IMR-90 (cell line): Measurements from ENCODE around the gene APOBEC3F. TPM values are rescaled to one million over a fixed set of nuclear protein-coding genes. Genes with fewer than 3 reads are reported as not detected.

ENCODE experiments used
- ATAC-seq: fragments of 200-7000 bp; cut with Tn5 transposase; 2 replicates; pipeline ENCODE4 v1.9.1; 2020; ENCODE audit warnings: low read depth, mild to moderate bottlenecking, moderate library complexity
- BruUV-seq: library from RNA; stranded (reverse); fragments of 400-500 nt; replicated peaks from 2 replicates; lab custom pipeline; 2021; lab: Mats Ljungman, UMichigan
- CTCF ChIA-PET: fragments of 300-600 bp; formaldehyde crosslinking; extraction: SDS; loops from one replicate; lab custom pipeline; 2021; ENCODE audit warnings: antibody characterized with exemption; lab: Yijun Ruan, JAX
- POLR2A ChIA-PET: fragments of 300-600 bp; sonication (Branson Sonifier 250); formaldehyde crosslinking; loops from one replicate; lab custom pipeline; 2022; ENCODE audit warnings: antibody characterized with exemption; ENCODE audit not compliant: unreplicated experiment; lab: Charles Lee
- DNase-seq: peaks from one replicate; pipeline ENCODE4 v3.0.0; 2013
- H2AFZ ChIP-seq: replicated peaks from 2 replicates; pipeline ENCODE3; 2013; ENCODE audit warnings: low read length, mild to moderate bottlenecking; ENCODE audit not compliant: poor library complexity
- H2AK5ac ChIP-seq: 2 replicates; pipeline ENCODE4 v1.6.1; 2013; ENCODE audit warnings: low read depth, low read length, inconsistent platforms
- H2AK9ac ChIP-seq: replicated peaks from 2 replicates; pipeline ENCODE3; 2013; ENCODE audit warnings: mild to moderate bottlenecking, low read depth, low read length, moderate library complexity; ENCODE audit not compliant: poor library complexity
- H2BK120ac ChIP-seq: 2 replicates; pipeline ENCODE4 v1.6.1; 2013; ENCODE audit warnings: low read depth, low read length, inconsistent platforms
- H2BK15ac ChIP-seq: 3 replicates; pipeline ENCODE4 v1.6.1; 2013; ENCODE audit warnings: low read depth, low read length, inconsistent platforms
- H2BK20ac ChIP-seq: 2 replicates; pipeline ENCODE4 v1.6.1; 2013; ENCODE audit warnings: low read depth, mild to moderate bottlenecking, inconsistent platforms, low read length, moderate library complexity
- H2BK5ac ChIP-seq: 2 replicates; pipeline ENCODE4 v1.6.1; 2013; ENCODE audit warnings: mild to moderate bottlenecking, low read depth, low read length, inconsistent platforms; ENCODE audit not compliant: poor library complexity, severe bottlenecking
- H3K14ac ChIP-seq: replicated peaks from 2 replicates; pipeline ENCODE4 v1.6.1; 2013; ENCODE audit warnings: low read depth, low read length, inconsistent platforms
- H3K18ac ChIP-seq: 2 replicates; pipeline ENCODE4 v1.6.1; 2013; ENCODE audit warnings: low read depth, low read length, control low read depth
- H3K23ac ChIP-seq: 2 replicates; pipeline ENCODE4 v1.6.1; 2013; ENCODE audit warnings: low read depth, low read length, inconsistent platforms
- H3K27ac ChIP-seq: 2 replicates; pipeline ENCODE4 v1.5.1; 2013; ENCODE audit warnings: mild to moderate bottlenecking, control low read depth, low read length; ENCODE audit not compliant: insufficient read depth
- H3K27me3 ChIP-seq: 2 replicates; pipeline ENCODE4 v1.6.1; 2013; ENCODE audit warnings: low read length; ENCODE audit not compliant: control insufficient read depth, insufficient read depth
- H3K36me3 ChIP-seq: 2 replicates; pipeline ENCODE4 v1.6.1; 2013; ENCODE audit warnings: low read length, mixed read lengths; ENCODE audit not compliant: control insufficient read depth, insufficient read depth
- H3K4ac ChIP-seq: 2 replicates; pipeline ENCODE4 v1.6.1; 2013; ENCODE audit warnings: low read depth, low read length, inconsistent platforms
- H3K4me1 ChIP-seq: 2 replicates; pipeline ENCODE4 v1.6.1; 2013; ENCODE audit warnings: low read length, mixed read lengths; ENCODE audit not compliant: control insufficient read depth, insufficient read depth
- H3K4me2 ChIP-seq: 2 replicates; pipeline ENCODE4 v1.6.1; 2013; ENCODE audit warnings: low read depth, mild to moderate bottlenecking, control low read depth, low read length, moderate library complexity
- H3K4me3 ChIP-seq: 2 replicates; pipeline ENCODE4 v1.5.1; 2013; ENCODE audit warnings: low read depth, mild to moderate bottlenecking, control low read depth, low read length, moderate library complexity; ENCODE audit not compliant: insufficient read depth
- H3K56ac ChIP-seq: 2 replicates; pipeline ENCODE4 v1.6.1; 2013; ENCODE audit warnings: low read length, inconsistent platforms; ENCODE audit not compliant: insufficient read depth; ENCODE audit errors: extremely low read depth
- H3K79me1 ChIP-seq, 2 experiments: 2 replicates each; pipeline ENCODE4 v1.6.1; 2013; ENCODE audit warnings: low read length in 2 of 2, inconsistent platforms in 1 of 2, low read depth in 1 of 2
- H3K9ac ChIP-seq: 2 replicates; pipeline ENCODE4 v1.6.1; 2013; ENCODE audit warnings: low read depth, low read length, control low read depth
- H3K9me1 ChIP-seq: 2 replicates; pipeline ENCODE4 v1.6.1; 2013; ENCODE audit warnings: low read length, inconsistent platforms; ENCODE audit not compliant: insufficient read depth
- H3K9me3 ChIP-seq: 2 replicates; pipeline ENCODE4 v1.6.1; 2013; ENCODE audit warnings: low read length; ENCODE audit not compliant: control insufficient read depth, insufficient read depth
- H4K20me1 ChIP-seq: 2 replicates; pipeline ENCODE4 v1.6.1; 2013; ENCODE audit warnings: low read length, inconsistent platforms; ENCODE audit not compliant: insufficient read depth
- H4K5ac ChIP-seq: 2 replicates; pipeline ENCODE4 v1.6.1; 2013; ENCODE audit warnings: mild to moderate bottlenecking, low read depth, low read length, control low read depth
- H4K8ac ChIP-seq, 2 experiments: 2 replicates each; pipeline ENCODE4 v1.6.1; 2013; ENCODE audit warnings: low read depth in 2 of 2, low read length in 2 of 2, control low read depth in 1 of 2, inconsistent platforms in 1 of 2
- H4K91ac ChIP-seq: 2 replicates; pipeline ENCODE4 v1.6.1; 2013; ENCODE audit warnings: low read depth, low read length, inconsistent platforms; ENCODE audit not compliant: insufficient read depth
- BHLHE40 ChIP-seq: fragments of 150-350 bp; IDR thresholded peaks from 2 replicates; pipeline ENCODE4 v1.6.1; 2016; ENCODE audit warnings: mild to moderate bottlenecking, low read depth, low read length
- CEBPB ChIP-seq: IDR thresholded peaks from 2 replicates; pipeline ENCODE4 v1.6.1; 2012; ENCODE audit warnings: low read depth, low read length, improper control_type of control experiment
- CHD1 ChIP-seq: IDR thresholded peaks from 2 replicates; pipeline ENCODE4 v1.6.1; 2012; ENCODE audit warnings: low read depth, low read length, improper control_type of control experiment
- NFE2L2 ChIP-seq: fragments of 150-350 bp; IDR thresholded peaks from 2 replicates; pipeline ENCODE4 v1.6.1; 2016; ENCODE audit warnings: low read depth, mild to moderate bottlenecking, low read length
- RAD21 ChIP-seq: IDR thresholded peaks from 2 replicates; pipeline ENCODE4 v1.6.1; 2012; ENCODE audit warnings: low read length, improper control_type of control experiment
- WGBS, 2 experiments: methylation state at CpG; one replicate each; pipeline versions ENCODE4 v1.1.5 to v1.1.7; 2013; ENCODE audit warnings: missing lambda C conversion rate in 2 of 2; ENCODE audit not compliant: insufficient read length in 1 of 2; ENCODE audit errors: extremely low coverage in 2 of 2; 5-methylcytosine and 5-hydroxymethylcytosine counted together
- dilution Hi-C: fragments of 300-500 bp; cut with HindIII; formaldehyde crosslinking; loops from one replicate; pipeline ENCODE4 v1.14.3; 2018; ENCODE audit warnings: low sequenced_read_pairs; ENCODE audit not compliant: unreplicated experiment
- in situ Hi-C: fragments of 300-500 bp; cut with MboI; formaldehyde crosslinking; loops from 3 replicates; pipeline ENCODE4 v1.14.3; 2019; ENCODE audit warnings: low sequenced_read_pairs, inconsistent platforms, mixed read lengths
- intact Hi-C: fragments of 100-400 bp; cut with micrococcal nuclease; formaldehyde crosslinking; loops from 2 replicates; pipeline ENCODE4 v1.10.0; 2022
- polyA plus RNA-seq, 3 experiments: library from polyadenylated mRNA; depleted of rRNA; stranded (reverse); fragments of >200 nt; gene quantifications; 2 replicates each; pipeline ENCODE4 v1.2.3, GENCODE V29; 2012; ENCODE audit warnings: low replicate concordance in 1 of 3
- total RNA-seq: library from RNA; depleted of rRNA; stranded (reverse); fragments of >200 nt; gene quantifications from 2 replicates; pipeline ENCODE4 v1.2.3, GENCODE V29; 2012
- TF ChIP-seq, protein P1 (sequence below): conservative IDR thresholded peaks from 2 replicates; pipeline ENCODE4 v1.5.1; 2012; ENCODE audit warnings: mild to moderate bottlenecking, low read depth, low read length, improper control_type of control experiment
- TF ChIP-seq, protein P2 (sequence below): fragments of 150-350 bp; IDR thresholded peaks from 2 replicates; pipeline ENCODE4 v1.6.1; 2017; ENCODE audit warnings: mild to moderate bottlenecking, antibody characterized with exemption, low read length, low read depth

APOBEC3F gene
- total and polyA plus RNA-seq, 2 of the 4 experiments (the other 2 are of a cell fraction), result 3.4 to 8.3 TPM

DNA sequence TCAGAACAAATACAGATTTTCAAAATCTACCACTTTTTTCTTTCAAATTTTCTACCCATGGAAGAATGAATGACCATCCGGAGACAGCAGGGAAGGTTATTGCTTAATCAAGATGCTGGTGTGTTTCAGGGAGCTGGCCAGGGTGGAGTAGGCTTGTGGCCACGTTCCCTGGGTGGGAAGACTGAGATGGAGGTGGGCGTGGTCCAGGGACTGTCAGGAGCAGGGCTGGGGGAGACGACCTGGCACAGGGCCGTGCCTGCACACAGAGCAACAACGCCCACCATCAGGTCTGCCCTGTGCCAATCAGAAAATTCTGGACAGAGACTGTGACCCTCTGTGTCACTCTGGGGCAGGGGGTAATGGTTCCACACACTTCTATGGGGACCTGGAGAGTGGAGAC is 49.3 kb downstream of the APOBEC3F start:
- no peak overlapping the region for H2AFZ ChIP-seq
- no peaks in the 10 kb centered on the region for H3K9me1 ChIP-seq
- H3K18ac ChIP-seq, result no peak overlapping the region
- ChIA-PET POLR2A (no interaction called here), CTCF (no interaction called here)
- H4K5ac ChIP-seq, result no peak overlapping the region
- H2BK5ac ChIP-seq, result no peak overlapping the region
- H3K9me3 ChIP-seq, result no peaks in the 10 kb centered on the region
- no peaks in the 10 kb centered on the region for H3K79me1 ChIP-seq
- H3K4ac ChIP-seq, result no peak overlapping the region
- ATAC-seq (no peak), DNase-seq (no peak)
- no peak overlapping the region for H3K4me3 ChIP-seq
- no peak overlapping the region for H3K9ac ChIP-seq
- WGBS, 2 experiments, result 60% methylated on average over 3 of the region's 6 CpGs; no CpG with 5 or more reads in 1 of the 2 experiments
- H3K27me3 ChIP-seq, result peaks cover 38% of the 10 kb centered on the region
- H2AK9ac ChIP-seq, result no peak overlapping the region
- no peak overlapping the region for H2AK5ac ChIP-seq
- BruUV-seq, result no TSS peak
- no peaks in the 10 kb centered on the region for H3K36me3 ChIP-seq
- in situ Hi-C loops, result no loop called here
- no peak overlapping the region for H2BK15ac ChIP-seq
- H3K4me1 ChIP-seq, result peaks cover 3% of the 10 kb centered on the region; the same call in 1 of the 2 replicates
- no peak for TF ChIP-seq RAD21
- TF ChIP-seq, protein P1, sequence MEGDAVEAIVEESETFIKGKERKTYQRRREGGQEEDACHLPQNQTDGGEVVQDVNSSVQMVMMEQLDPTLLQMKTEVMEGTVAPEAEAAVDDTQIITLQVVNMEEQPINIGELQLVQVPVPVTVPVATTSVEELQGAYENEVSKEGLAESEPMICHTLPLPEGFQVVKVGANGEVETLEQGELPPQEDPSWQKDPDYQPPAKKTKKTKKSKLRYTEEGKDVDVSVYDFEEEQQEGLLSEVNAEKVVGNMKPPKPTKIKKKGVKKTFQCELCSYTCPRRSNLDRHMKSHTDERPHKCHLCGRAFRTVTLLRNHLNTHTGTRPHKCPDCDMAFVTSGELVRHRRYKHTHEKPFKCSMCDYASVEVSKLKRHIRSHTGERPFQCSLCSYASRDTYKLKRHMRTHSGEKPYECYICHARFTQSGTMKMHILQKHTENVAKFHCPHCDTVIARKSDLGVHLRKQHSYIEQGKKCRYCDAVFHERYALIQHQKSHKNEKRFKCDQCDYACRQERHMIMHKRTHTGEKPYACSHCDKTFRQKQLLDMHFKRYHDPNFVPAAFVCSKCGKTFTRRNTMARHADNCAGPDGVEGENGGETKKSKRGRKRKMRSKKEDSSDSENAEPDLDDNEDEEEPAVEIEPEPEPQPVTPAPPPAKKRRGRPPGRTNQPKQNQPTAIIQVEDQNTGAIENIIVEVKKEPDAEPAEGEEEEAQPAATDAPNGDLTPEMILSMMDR, result no peak
- TF ChIP-seq NFE2L2, result no peak
- TF ChIP-seq CHD1, result no peak
- TF ChIP-seq BHLHE40, result no peak
- peak; percentile 57; the same call in 1 of the 2 replicates for TF ChIP-seq CEBPB
- TF ChIP-seq, protein P2, sequence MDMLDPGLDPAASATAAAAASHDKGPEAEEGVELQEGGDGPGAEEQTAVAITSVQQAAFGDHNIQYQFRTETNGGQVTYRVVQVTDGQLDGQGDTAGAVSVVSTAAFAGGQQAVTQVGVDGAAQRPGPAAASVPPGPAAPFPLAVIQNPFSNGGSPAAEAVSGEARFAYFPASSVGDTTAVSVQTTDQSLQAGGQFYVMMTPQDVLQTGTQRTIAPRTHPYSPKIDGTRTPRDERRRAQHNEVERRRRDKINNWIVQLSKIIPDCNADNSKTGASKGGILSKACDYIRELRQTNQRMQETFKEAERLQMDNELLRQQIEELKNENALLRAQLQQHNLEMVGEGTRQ, result no peak
- no peak overlapping the region for H2BK120ac ChIP-seq
- no peak overlapping the region for H3K56ac ChIP-seq
- intact Hi-C loops, result no loop called here
- dilution Hi-C loops, result no loop called here
- H4K91ac ChIP-seq, result no peak overlapping the region
- no peak overlapping the region for H3K27ac ChIP-seq
- no peak overlapping the region for H3K4me2 ChIP-seq
- H3K14ac ChIP-seq, result no peak overlapping the region
- H2BK20ac ChIP-seq, result no peak overlapping the region
- no peaks in the 10 kb centered on the region for H4K20me1 ChIP-seq
- H3K23ac ChIP-seq, result no peak overlapping the region
- H4K8ac ChIP-seq, result no peak overlapping the region
